Measurements from ENCODE around the gene LAG3. TPM values are rescaled to one million over a fixed set of nuclear protein-coding genes. Genes with fewer than 3 reads are reported as not detected.

Gene LAG3
- polyA plus RNA-seq, 2 of the 4 experiments (the other 2 are of a cell fraction), result 0.66 to 1.7 TPM

GRCh38 chr12:6734506-6735387 lies 37.6 kb upstream of the LAG3 start:
- Histone ChIP-seq H3K27ac (no peak overlapping the region), H3K4me2 (no peak overlapping the region), H3K4me1 (peaks cover 6% of the 10 kb centered on the region), H3K9me3 (no peaks in the 10 kb centered on the region), H3K4me3 (no peak overlapping the region)
- POLR2A ChIA-PET, result interaction anchor here (1.7 to 3.0 kb wide), 3 partner anchors 11 to 18 kb away, joined by 7 to 24 read pairs (median 8); partner anchors contain the start of genes COPS7A and MLF2
- CTCF ChIA-PET, result interaction anchor here (0.6 to 7.7 kb wide), 14 partner anchors 9 to 182 kb away, joined by 3 to 50 read pairs (median 12); partner anchors contain the start of genes COPS7A, GPR162, MLF2 and PTMS
- no peak for TF ChIP-seq NFE2L2 (conservative IDR thresholded peaks at IDR 0.05; ENCODE audit: low read length)
- no peak for TF ChIP-seq HOXB13 (CRISPR knock-in tag; IDR thresholded peaks at IDR 0.05; ENCODE audit: low read depth)
- no peak for TF ChIP-seq HOXA7 (CRISPR knock-in tag; IDR thresholded peaks at IDR 0.05)
- TF ChIP-seq NR3C1 (IDR thresholded peaks at IDR 0.05), result no peak
- TF ChIP-seq ZSCAN20 (CRISPR knock-in tag; IDR thresholded peaks at IDR 0.05), result no peak
- no peak for TF ChIP-seq SMC3 (IDR thresholded peaks at IDR 0.05)
- no peak for TF ChIP-seq TFCP2L1 (CRISPR knock-in tag; IDR thresholded peaks at IDR 0.05)
- TF ChIP-seq SREBF2 (IDR thresholded peaks at IDR 0.05), result no peak
- no peak for TF ChIP-seq ZNF302 (CRISPR knock-in tag; IDR thresholded peaks at IDR 0.05)
- no peak for TF ChIP-seq CBX2 (IDR thresholded peaks at IDR 0.05; ENCODE audit: borderline replicate concordance, low read depth)
- no peak for TF ChIP-seq JUN (IDR thresholded peaks at IDR 0.05)
- TF ChIP-seq RARB (CRISPR knock-in tag; IDR thresholded peaks at IDR 0.05), result no peak
- TF ChIP-seq NPAS2 (CRISPR knock-in tag; IDR thresholded peaks at IDR 0.05; ENCODE audit: borderline replicate concordance), result no peak
- DNase-seq (ENCODE audit: low read depth in 1 of 2, low spot score in 1 of 2), result no peak
- WGBS (ENCODE audit: missing lambda C conversion rate), result 85% methylated on average over 10 of the region's 10 CpGs
- FAIRE-seq, result no peak
- ATAC-seq, result no peak

DNA sequence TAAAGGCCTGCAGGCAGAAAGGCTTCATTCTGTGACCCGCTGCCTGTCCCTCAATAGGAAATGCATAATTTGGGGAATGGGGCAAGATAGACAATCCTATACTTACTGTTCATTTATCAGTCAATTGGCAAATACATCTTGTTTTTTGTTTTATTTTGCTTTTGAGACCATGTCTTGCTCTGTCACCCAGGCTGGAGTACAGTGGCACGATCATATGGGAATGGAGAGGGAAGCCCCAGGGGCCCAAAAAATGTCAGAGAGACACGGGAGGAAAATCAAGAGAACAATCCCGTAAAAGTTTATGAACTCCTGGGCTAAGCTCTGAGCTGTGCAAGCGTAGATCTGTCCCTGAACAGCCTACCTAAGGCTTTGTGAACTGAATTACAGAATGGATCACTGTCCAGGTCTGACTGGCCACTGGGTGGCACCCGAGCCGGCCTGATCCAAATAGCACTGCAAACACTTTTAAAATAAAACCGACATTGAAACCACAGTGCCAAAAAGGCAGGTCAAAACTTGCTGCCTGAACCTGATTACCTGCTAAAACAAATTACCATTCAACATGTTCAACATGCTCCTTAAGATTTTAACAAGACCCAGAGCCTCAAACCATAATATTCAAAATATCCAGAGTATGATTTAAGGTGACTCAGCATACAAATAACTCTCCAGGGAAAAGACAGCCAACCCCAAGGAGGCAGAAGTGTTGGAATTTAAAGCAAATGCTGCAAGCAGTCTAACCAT lies 36.7 kb upstream of the LAG3 start:
- peak overlapping the region; percentile 67 to 72 for H3K27ac ChIP-seq
- H3K4me3 ChIP-seq, result no peak overlapping the region
- H3K4me2 ChIP-seq, result peak overlapping the region; percentile 40; the same call in 2 of the 3 replicates
- no peaks in the 10 kb centered on the region for H3K9me3 ChIP-seq
- ChIA-PET POLR2A (interaction anchor here (1.7 kb wide), 1 partner anchor 17 kb away, joined by 7 read pairs; the partner anchor contains the start of gene MLF2), CTCF (interaction anchor here (0.6 to 7.7 kb wide), 15 partner anchors 9 to 182 kb away, joined by 3 to 50 read pairs (median 11); partner anchors contain the start of genes COPS7A, GPR162, MLF2 and PTMS)
- H3K4me1 ChIP-seq, result peaks cover 6% of the 10 kb centered on the region
- FAIRE-seq (no peak), DNase-seq (ENCODE audit: low read depth in 1 of 2, low spot score in 1 of 2) (peak; percentile 68 to 77), ATAC-seq (peak; percentile 99)
- TF ChIP-seq CTCF (IDR thresholded peaks at IDR 0.05) (peak; percentile 90), MAFK (IDR thresholded peaks at IDR 0.05; ENCODE audit: partially characterized antibody) (peak; percentile 90), SMC3 (IDR thresholded peaks at IDR 0.05) (peak; percentile 91), EHMT2 (IDR thresholded peaks at IDR 0.05; ENCODE audit: low read depth) (no peak), RAD21 (conservative IDR thresholded peaks at IDR 0.05 in 1 of 2, IDR thresholded peaks at IDR 0.05 in 1 of 2) (peak; percentile 80 to 83), FOSL2 (IDR thresholded peaks at IDR 0.05) (no peak), FOSL2 (CRISPR knock-in tag; IDR thresholded peaks at IDR 0.05) (peak; percentile 49), NFE2L2 (conservative IDR thresholded peaks at IDR 0.05; ENCODE audit: low read length) (0 out of 2 replicates have a peak, but pooled peaks have one; percentile 25), HDAC2 (IDR thresholded peaks at IDR 0.05) (no peak)
- WGBS (ENCODE audit: missing lambda C conversion rate), result 30% methylated on average over 8 of the region's 8 CpGs
